HG02642 (cell line): ENCODE results near the gene DGCR2.

Experiments
- ATAC-seq: cut with Tn5 transposase; IDR thresholded peaks from one replicate; pipeline ENCODE4 v1.9.1; 2021; ENCODE audit warnings: mild to moderate bottlenecking; ENCODE audit not compliant: unreplicated experiment, poor library complexity

Gene DGCR2

GRCh38 chr22:19147195-19147780 lies 25.1 kb upstream of the DGCR2 start:
- no peak for ATAC-seq

- ATAC-seq = no peak
Measured at GRCh38 chr22:19146215-19146968, 24.2 kb upstream of the DGCR2 start.

- peak; percentile 6 for ATAC-seq
Measured at GRCh38 chr22:19143967-19144400, 21.8 kb upstream of the DGCR2 start.

- no peak for ATAC-seq
Measured at GRCh38 chr22:19143212-19143611, 21.0 kb upstream of the DGCR2 start.

GRCh38 chr22:19142394-19142793 lies 20.2 kb upstream of the DGCR2 start:
- no peak for ATAC-seq

- no peak for ATAC-seq
Measured at GRCh38 chr22:19139974-19140373, 17.8 kb upstream of the DGCR2 start.

- no peak for ATAC-seq
Measured at GRCh38 chr22:19139001-19139356, 16.8 kb upstream of the DGCR2 start.

- ATAC-seq = no peak
Measured at GRCh38 chr22:19138217-19139000, 16.2 kb upstream of the DGCR2 start.

- no peak for ATAC-seq
Measured at GRCh38 chr22:19137384-19138216, 15.4 kb upstream of the DGCR2 start.

GRCh38 chr22:19136915-19137314 lies 14.7 kb upstream of the DGCR2 start:
- no peak for ATAC-seq

- no peak for ATAC-seq
Measured at GRCh38 chr22:19134874-19135273, 12.7 kb upstream of the DGCR2 start.

GRCh38 chr22:19134176-19134831 lies 12.1 kb upstream of the DGCR2 start:
- ATAC-seq = no peak

- ATAC-seq = no peak
Measured at GRCh38 chr22:19133561-19133960, 11.3 kb upstream of the DGCR2 start.

- no peak for ATAC-seq
Measured at GRCh38 chr22:19132693-19133400, 10.6 kb upstream of the DGCR2 start.

GRCh38 chr22:19132153-19132552 lies 9.9 kb upstream of the DGCR2 start:
- ATAC-seq = no peak

- no peak for ATAC-seq
Measured at GRCh38 chr22:19131685-19132015, 9.4 kb upstream of the DGCR2 start.

- ATAC-seq = no peak
Measured at GRCh38 chr22:19130959-19131684, 8.9 kb upstream of the DGCR2 start, which contains the start of gene TSSK2. TSS of gene TSSK2 (plus strand) at chr22:19131308. CDS start at chr22:19131400, 92 bp downstream.

GRCh38 chr22:19129871-19130270 lies 7.7 kb upstream of the DGCR2 start:
- no peak for ATAC-seq
